Neural cell (in vitro differentiated cells): ENCODE measurements around the gene SLC44A2. TPM values are rescaled to one million over a fixed set of nuclear protein-coding genes. Genes with fewer than 3 reads are reported as not detected.

Source experiments
- H2AFZ ChIP-seq: fragments of 200-600, 300-800 bp; sonication (generic), shearing (Covaris generic); 2 replicates; pipeline ENCODE4 v1.6.0; 2014; ENCODE audit warnings: low read depth, mild to moderate bottlenecking, antibody characterized with exemption, low read length, moderate library complexity
- H3F3A ChIP-seq: fragments of 200-600 bp; shearing (Covaris generic); 2 replicates; pipeline ENCODE4 v1.6.1; 2016; ENCODE audit warnings: mild to moderate bottlenecking, moderate library complexity, mixed read lengths, antibody characterized with exemption, low read length; ENCODE audit not compliant: insufficient read depth, poor library complexity, severe bottlenecking
- H3K27ac ChIP-seq: fragments of 200-600, 300-800 bp; sonication (generic), shearing (Covaris generic); 2 replicates; pipeline ENCODE4 v1.5.1; 2014; ENCODE audit warnings: mild to moderate bottlenecking, low read length, moderate library complexity
- H3K27me3 ChIP-seq: fragments of 300-800, 200-600 bp; sonication (generic), shearing (Covaris generic); 2 replicates; pipeline ENCODE4 v1.6.0; 2014; ENCODE audit warnings: mild to moderate bottlenecking, low read depth, low read length, moderate library complexity; ENCODE audit not compliant: insufficient read depth
- H3K36me3 ChIP-seq: fragments of 300-800, 200-600 bp; sonication (generic), shearing (Covaris generic); 2 replicates; pipeline ENCODE4 v1.5.1; 2014; ENCODE audit warnings: mild to moderate bottlenecking, antibody characterized with exemption, low read length, moderate library complexity; ENCODE audit not compliant: insufficient read depth
- H3K4me2 ChIP-seq: fragments of 300-800, 200-600 bp; sonication (generic), shearing (Covaris generic); 2 replicates; pipeline ENCODE4 v1.6.0; 2014; ENCODE audit warnings: mild to moderate bottlenecking, low read length
- H3K4me3 ChIP-seq: fragments of 300-800, 200-600 bp; sonication (generic), shearing (Covaris generic); 2 replicates; pipeline ENCODE4 v1.5.1; 2014; ENCODE audit warnings: mild to moderate bottlenecking, low read length, moderate library complexity
- H3K79me2 ChIP-seq: fragments of 200-600 bp; shearing (Covaris generic); replicated peaks from 2 replicates; pipeline ENCODE4 v1.6.0; 2014; ENCODE audit warnings: mild to moderate bottlenecking, low read length, moderate library complexity; ENCODE audit not compliant: insufficient read depth
- H3K9ac ChIP-seq: fragments of 300-800, 200-600 bp; sonication (generic), shearing (Covaris generic); 2 replicates; pipeline ENCODE4 v1.6.1; 2016; ENCODE audit warnings: mild to moderate bottlenecking, low read length, mixed read lengths
- H3K9me2 ChIP-seq: fragments of 200-600 bp; shearing (Covaris generic); 2 replicates; pipeline ENCODE4 v1.6.1; 2016; ENCODE audit warnings: mild to moderate bottlenecking, low read length, mixed read lengths; ENCODE audit not compliant: insufficient read depth
- H3K9me3 ChIP-seq: fragments of 200-600, 300-800 bp; sonication (generic), shearing (Covaris generic); 2 replicates; pipeline ENCODE4 v1.6.1; 2016; ENCODE audit warnings: mild to moderate bottlenecking, mixed run types, low read length, moderate library complexity, mixed read lengths
- H4K20me1 ChIP-seq: fragments of 200-600 bp; shearing (Covaris generic); 2 replicates; pipeline ENCODE4 v1.6.1; 2016; ENCODE audit warnings: mild to moderate bottlenecking, mixed run types; ENCODE audit not compliant: insufficient read depth
- EP300 ChIP-seq: fragments of 450-650 bp; conservative IDR thresholded peaks from 2 replicates; pipeline ENCODE4 v1.6.1; 2014; ENCODE audit warnings: antibody characterized with exemption, mild to moderate bottlenecking, moderate library complexity; ENCODE audit not compliant: poor library complexity, severe bottlenecking
- EZH2 ChIP-seq: fragments of 200-600, 300-800 bp; shearing (Covaris generic), sonication (generic); IDR thresholded peaks from 2 replicates; pipeline ENCODE4 v1.6.1; 2014; ENCODE audit warnings: antibody characterized with exemption, low read length, borderline replicate concordance, mild to moderate bottlenecking; ENCODE audit not compliant: insufficient read depth, poor library complexity, severe bottlenecking
- MXI1 ChIP-seq: fragments of 450-650 bp; conservative IDR thresholded peaks from 2 replicates; pipeline ENCODE4 v1.6.1; 2014; ENCODE audit warnings: antibody characterized with exemption, mild to moderate bottlenecking; ENCODE audit not compliant: poor library complexity, severe bottlenecking
- POLR2AphosphoS5 ChIP-seq: IDR thresholded peaks from 2 replicates; pipeline ENCODE4 v1.6.1; 2012
- RAD21 ChIP-seq: fragments of 450-650 bp; conservative IDR thresholded peaks from 2 replicates; pipeline ENCODE4 v1.6.1; 2014; ENCODE audit warnings: antibody characterized with exemption, mild to moderate bottlenecking, moderate library complexity
- SMC3 ChIP-seq: fragments of 450-650 bp; conservative IDR thresholded peaks from 2 replicates; pipeline ENCODE4 v1.6.1; 2014; ENCODE audit warnings: antibody characterized with exemption, mild to moderate bottlenecking, moderate library complexity; ENCODE audit not compliant: poor library complexity
- TAF1 ChIP-seq: IDR thresholded peaks from 2 replicates; pipeline ENCODE4 v1.6.1; 2012; ENCODE audit warnings: low read depth
- polyA plus RNA-seq: library from polyadenylated mRNA; depleted of rRNA; stranded (reverse); fragments of >200 nt; gene quantifications from 2 replicates; pipeline ENCODE4 v1.2.3, GENCODE V29; 2014
- TF ChIP-seq, protein P1 (sequence below): IDR thresholded peaks from 2 replicates; pipeline ENCODE4 v1.6.1; 2012; ENCODE audit warnings: borderline replicate concordance
- TF ChIP-seq, protein P2 (sequence below): fragments of 450-650 bp; IDR thresholded peaks from 2 replicates; pipeline ENCODE4 v1.5.1; 2014; ENCODE audit warnings: antibody characterized with exemption, mild to moderate bottlenecking, moderate library complexity; ENCODE audit not compliant: poor library complexity, severe bottlenecking

Gene SLC44A2
- polyA plus RNA-seq, 1 donor from 2014 or later = 50.0 TPM

DNA sequence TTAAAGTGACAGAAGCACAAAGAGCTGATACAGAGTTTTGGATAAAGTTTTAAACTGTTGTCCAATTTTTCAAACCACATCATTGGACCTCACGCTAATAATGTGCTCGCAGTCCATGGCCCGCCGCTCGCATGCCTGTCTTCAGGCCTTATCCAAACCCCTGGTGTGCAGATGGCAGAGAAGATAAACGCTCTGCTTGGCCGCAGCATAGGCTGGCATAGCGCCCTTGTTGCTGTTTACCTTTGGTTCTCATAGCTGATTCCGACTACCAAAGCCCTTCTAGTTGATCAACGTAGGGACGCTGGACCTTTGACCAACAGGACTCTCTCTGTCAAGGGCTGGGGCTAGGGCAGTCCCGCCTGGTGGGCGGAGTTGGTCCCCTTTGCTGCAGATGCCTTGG, 52.4 kb downstream of the SLC44A2 start:
- Histone ChIP-seq H3K36me3 (no peaks in the 10 kb centered on the region), H2AFZ (no peak overlapping the region), H4K20me1 (peaks cover 19% of the 10 kb centered on the region), H3K4me3 (no peak overlapping the region), H3K9me3 (no peaks in the 10 kb centered on the region), H3K79me2 (peaks cover 33% of the 10 kb centered on the region), H3K9me2 (no peaks in the 10 kb centered on the region), H3K4me2 (no peak overlapping the region), H3F3A (no peaks in the 10 kb centered on the region), H3K27me3 (no peaks in the 10 kb centered on the region), H3K27ac (no peak overlapping the region), H3K9ac (no peak overlapping the region)
- TF ChIP-seq MXI1 (no peak), RAD21 (no peak), POLR2AphosphoS5 (no peak), EZH2 (no peak), EP300 (no peak), SMC3 (no peak), TAF1 (no peak)
- TF ChIP-seq, protein P1, sequence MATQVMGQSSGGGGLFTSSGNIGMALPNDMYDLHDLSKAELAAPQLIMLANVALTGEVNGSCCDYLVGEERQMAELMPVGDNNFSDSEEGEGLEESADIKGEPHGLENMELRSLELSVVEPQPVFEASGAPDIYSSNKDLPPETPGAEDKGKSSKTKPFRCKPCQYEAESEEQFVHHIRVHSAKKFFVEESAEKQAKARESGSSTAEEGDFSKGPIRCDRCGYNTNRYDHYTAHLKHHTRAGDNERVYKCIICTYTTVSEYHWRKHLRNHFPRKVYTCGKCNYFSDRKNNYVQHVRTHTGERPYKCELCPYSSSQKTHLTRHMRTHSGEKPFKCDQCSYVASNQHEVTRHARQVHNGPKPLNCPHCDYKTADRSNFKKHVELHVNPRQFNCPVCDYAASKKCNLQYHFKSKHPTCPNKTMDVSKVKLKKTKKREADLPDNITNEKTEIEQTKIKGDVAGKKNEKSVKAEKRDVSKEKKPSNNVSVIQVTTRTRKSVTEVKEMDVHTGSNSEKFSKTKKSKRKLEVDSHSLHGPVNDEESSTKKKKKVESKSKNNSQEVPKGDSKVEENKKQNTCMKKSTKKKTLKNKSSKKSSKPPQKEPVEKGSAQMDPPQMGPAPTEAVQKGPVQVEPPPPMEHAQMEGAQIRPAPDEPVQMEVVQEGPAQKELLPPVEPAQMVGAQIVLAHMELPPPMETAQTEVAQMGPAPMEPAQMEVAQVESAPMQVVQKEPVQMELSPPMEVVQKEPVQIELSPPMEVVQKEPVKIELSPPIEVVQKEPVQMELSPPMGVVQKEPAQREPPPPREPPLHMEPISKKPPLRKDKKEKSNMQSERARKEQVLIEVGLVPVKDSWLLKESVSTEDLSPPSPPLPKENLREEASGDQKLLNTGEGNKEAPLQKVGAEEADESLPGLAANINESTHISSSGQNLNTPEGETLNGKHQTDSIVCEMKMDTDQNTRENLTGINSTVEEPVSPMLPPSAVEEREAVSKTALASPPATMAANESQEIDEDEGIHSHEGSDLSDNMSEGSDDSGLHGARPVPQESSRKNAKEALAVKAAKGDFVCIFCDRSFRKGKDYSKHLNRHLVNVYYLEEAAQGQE = no peak
- TF ChIP-seq, protein P2, sequence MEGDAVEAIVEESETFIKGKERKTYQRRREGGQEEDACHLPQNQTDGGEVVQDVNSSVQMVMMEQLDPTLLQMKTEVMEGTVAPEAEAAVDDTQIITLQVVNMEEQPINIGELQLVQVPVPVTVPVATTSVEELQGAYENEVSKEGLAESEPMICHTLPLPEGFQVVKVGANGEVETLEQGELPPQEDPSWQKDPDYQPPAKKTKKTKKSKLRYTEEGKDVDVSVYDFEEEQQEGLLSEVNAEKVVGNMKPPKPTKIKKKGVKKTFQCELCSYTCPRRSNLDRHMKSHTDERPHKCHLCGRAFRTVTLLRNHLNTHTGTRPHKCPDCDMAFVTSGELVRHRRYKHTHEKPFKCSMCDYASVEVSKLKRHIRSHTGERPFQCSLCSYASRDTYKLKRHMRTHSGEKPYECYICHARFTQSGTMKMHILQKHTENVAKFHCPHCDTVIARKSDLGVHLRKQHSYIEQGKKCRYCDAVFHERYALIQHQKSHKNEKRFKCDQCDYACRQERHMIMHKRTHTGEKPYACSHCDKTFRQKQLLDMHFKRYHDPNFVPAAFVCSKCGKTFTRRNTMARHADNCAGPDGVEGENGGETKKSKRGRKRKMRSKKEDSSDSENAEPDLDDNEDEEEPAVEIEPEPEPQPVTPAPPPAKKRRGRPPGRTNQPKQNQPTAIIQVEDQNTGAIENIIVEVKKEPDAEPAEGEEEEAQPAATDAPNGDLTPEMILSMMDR = no peak

DNA sequence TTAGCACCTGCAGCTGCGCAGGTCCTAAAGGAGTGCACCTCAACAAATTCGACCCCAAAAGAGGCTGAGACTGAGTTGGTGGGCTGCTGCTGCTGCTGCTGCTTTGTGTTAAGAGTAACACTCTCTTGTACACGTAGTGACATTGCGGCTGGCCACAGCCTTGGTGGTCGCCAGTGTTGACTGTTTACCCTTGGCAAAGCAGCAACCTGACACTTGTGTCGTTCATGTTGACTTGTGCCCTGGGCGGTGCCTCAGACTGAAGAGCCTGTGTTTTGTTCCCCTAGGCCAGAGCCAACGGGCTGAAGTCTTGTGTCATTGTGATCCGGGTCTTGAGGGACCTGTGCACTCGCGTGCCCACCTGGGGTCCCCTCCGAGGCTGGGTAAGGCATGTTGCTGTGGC, 53.5 kb downstream of the SLC44A2 start:
- Histone ChIP-seq H3K4me2 (no peak overlapping the region), H3K4me3 (no peak overlapping the region), H3K27me3 (no peaks in the 10 kb centered on the region), H3K9ac (no peak overlapping the region), H2AFZ (no peak overlapping the region), H3K9me3 (no peaks in the 10 kb centered on the region), H4K20me1 (peaks cover 21% of the 10 kb centered on the region), H3K79me2 (peaks cover 27% of the 10 kb centered on the region), H3K9me2 (no peaks in the 10 kb centered on the region), H3K27ac (no peak overlapping the region), H3F3A (no peaks in the 10 kb centered on the region), H3K36me3 (no peaks in the 10 kb centered on the region)
- TF ChIP-seq EP300 (no peak), POLR2AphosphoS5 (no peak), EZH2 (no peak), MXI1 (no peak), RAD21 (no peak), SMC3 (no peak), TAF1 (no peak)
- TF ChIP-seq, protein P2 = no peak
- TF ChIP-seq, protein P1 = no peak
